OCI-LY3 (cell line): ENCODE measurements around the gene COMMD3.

ENCODE experiments used
- CTCF ChIP-seq: fragments of 200-600, 300-600 bp; sonication (generic); IDR thresholded peaks from 2 replicates; pipeline ENCODE4 v1.5.1; 2014; ENCODE audit warnings: antibody characterized with exemption, low read length, low read depth
- EZH2phosphoT487 ChIP-seq: fragments of 200-600 bp; shearing (Covaris generic); IDR thresholded peaks from 2 replicates; pipeline ENCODE4 v1.6.1; 2018; ENCODE audit warnings: antibody characterized with exemption, mixed run types, low read depth

GRCh38 chr10:22325272-22326144 is 9.3 kb downstream of the COMMD3 start:
- TF ChIP-seq CTCF (no peak), EZH2phosphoT487 (no peak)
